Measurements from ENCODE around the gene RANGAP1. TPM values are rescaled to one million over a fixed set of nuclear protein-coding genes. Genes with fewer than 3 reads are reported as not detected.

The RANGAP1 gene
- total and polyA plus RNA-seq, 2 of the 13 experiments (the other 11 are each of a cell fraction or from before 2014, with no cell fraction given) = 51.8 to 83.9 TPM

DNA sequence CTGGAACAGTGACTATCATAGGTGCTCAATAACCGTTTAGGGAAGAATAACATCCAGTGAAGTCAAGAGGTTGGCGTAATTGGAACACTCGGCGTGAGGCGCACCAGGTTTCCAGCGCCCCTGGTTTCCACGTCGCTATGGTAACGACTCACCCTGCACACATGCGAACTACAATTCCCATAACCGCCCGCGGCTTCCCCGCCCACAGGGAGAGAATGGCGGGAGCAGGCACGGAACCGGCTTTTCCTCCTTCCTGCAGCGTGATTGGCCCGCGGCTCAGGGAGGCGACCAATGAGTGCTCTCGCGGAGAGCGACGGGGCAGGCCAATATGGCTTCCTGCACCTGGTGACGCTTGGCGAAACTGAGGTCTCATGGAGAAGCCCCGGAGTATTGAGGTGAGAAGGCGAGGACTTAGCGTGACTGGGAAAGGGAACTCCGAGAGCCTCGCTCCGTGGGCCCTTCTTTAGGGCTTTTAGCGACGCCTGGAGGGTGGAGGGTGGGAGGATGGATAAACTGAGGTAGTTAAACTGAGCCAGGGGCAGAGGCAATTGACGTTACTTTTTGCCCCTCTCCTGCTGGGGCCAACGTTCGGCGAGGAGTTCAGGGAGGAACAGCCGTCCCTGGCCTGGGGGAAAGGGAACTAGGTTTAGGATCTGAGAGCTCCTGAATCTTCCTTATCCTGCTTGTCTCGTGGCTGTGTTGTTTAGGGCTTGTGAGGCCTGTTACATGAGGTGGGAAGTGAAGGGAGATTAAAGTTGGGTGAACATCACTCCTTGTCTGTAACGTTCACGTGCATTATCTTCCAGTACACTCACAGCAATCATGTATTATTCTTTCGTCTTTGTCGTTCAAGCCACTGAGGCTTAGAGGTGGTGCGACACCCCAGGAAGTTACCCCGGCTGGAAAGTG is 80.7 kb downstream of the RANGAP1 start, which contains the start of gene L3MBTL2 (continued):
- TF ChIP-seq, protein P1, sequence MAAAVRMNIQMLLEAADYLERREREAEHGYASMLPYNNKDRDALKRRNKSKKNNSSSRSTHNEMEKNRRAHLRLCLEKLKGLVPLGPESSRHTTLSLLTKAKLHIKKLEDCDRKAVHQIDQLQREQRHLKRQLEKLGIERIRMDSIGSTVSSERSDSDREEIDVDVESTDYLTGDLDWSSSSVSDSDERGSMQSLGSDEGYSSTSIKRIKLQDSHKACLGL (CRISPR knock-in tag; IDR thresholded peaks at IDR 0.05) = peak; percentile 83
- TF ChIP-seq ZNF251 (CRISPR knock-in tag; IDR thresholded peaks at IDR 0.05) = no peak
- no peak for TF ChIP-seq ZFP36L2 (CRISPR knock-in tag; IDR thresholded peaks at IDR 0.05)
- TF ChIP-seq HIC2 (CRISPR knock-in tag; IDR thresholded peaks at IDR 0.05; ENCODE audit: low read depth) = no peak
- peak; percentile 58; the same call in 1 of the 2 replicates for TF ChIP-seq ZNF788 (CRISPR knock-in tag; IDR thresholded peaks at IDR 0.05; ENCODE audit: borderline replicate concordance)
- 0 out of 2 replicates have a peak, but pooled peaks have one; percentile 1 for TF ChIP-seq CTCF (CRISPR knock-in tag; IDR thresholded peaks at IDR 0.05)
- peak; percentile 92 for TF ChIP-seq GABPB1 (CRISPR knock-in tag; IDR thresholded peaks at IDR 0.05)
- no peak for TF ChIP-seq ESRRA (CRISPR knock-in tag; IDR thresholded peaks at IDR 0.05; ENCODE audit: low read depth)
- TF ChIP-seq RARG (CRISPR knock-in tag; IDR thresholded peaks at IDR 0.05; ENCODE audit: low read depth) = no peak
- TF ChIP-seq NFKB2 (CRISPR knock-in tag; IDR thresholded peaks at IDR 0.05; ENCODE audit: borderline replicate concordance) = no peak; the same call in 1 of the 2 replicates
- no peak for TF ChIP-seq IKZF1 (IDR thresholded peaks at IDR 0.05)
- TF ChIP-seq, protein P2, sequence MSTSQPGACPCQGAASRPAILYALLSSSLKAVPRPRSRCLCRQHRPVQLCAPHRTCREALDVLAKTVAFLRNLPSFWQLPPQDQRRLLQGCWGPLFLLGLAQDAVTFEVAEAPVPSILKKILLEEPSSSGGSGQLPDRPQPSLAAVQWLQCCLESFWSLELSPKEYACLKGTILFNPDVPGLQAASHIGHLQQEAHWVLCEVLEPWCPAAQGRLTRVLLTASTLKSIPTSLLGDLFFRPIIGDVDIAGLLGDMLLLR (CRISPR knock-in tag; IDR thresholded peaks at IDR 0.05) = 0 out of 2 replicates have a peak, but pooled peaks have one; percentile 45
- peak; percentile 95 for TF ChIP-seq RFX3 (CRISPR knock-in tag; IDR thresholded peaks at IDR 0.05)
- 0 out of 2 replicates have a peak, but pooled peaks have one; percentile 27 for TF ChIP-seq ZFP1 (CRISPR knock-in tag; IDR thresholded peaks at IDR 0.05)
- no peak for TF ChIP-seq ZNF496 (CRISPR knock-in tag; IDR thresholded peaks at IDR 0.05; ENCODE audit: insufficient replicate concordance)
- TF ChIP-seq KDM5B (CRISPR knock-in tag; IDR thresholded peaks at IDR 0.05; ENCODE audit: borderline replicate concordance) = peak; percentile 76; the same call in 1 of the 2 replicates
- no peak for TF ChIP-seq ZNF567 (CRISPR knock-in tag; IDR thresholded peaks at IDR 0.05; ENCODE audit: borderline replicate concordance)
- no peak for TF ChIP-seq ATF5 (CRISPR knock-in tag; IDR thresholded peaks at IDR 0.05; ENCODE audit: low read depth)
- no peak for TF ChIP-seq ZNF460 (CRISPR knock-in tag; IDR thresholded peaks at IDR 0.05; ENCODE audit: borderline replicate concordance)
- TF ChIP-seq TCF7L2 (IDR thresholded peaks at IDR 0.05; ENCODE audit: low read depth, low read length) = no peak
- no peak for TF ChIP-seq ZNF331 (CRISPR knock-in tag; IDR thresholded peaks at IDR 0.05)
- peak; percentile 62; the same call in 1 of the 2 replicates for TF ChIP-seq MYC (CRISPR knock-in tag; IDR thresholded peaks at IDR 0.05; ENCODE audit: borderline replicate concordance)
- TF ChIP-seq RORA (CRISPR knock-in tag; IDR thresholded peaks at IDR 0.05) = no peak
- TF ChIP-seq KDM2A (CRISPR knock-in tag; IDR thresholded peaks at IDR 0.05; ENCODE audit: borderline replicate concordance, low read depth) = peak; percentile 75; the same call in 1 of the 2 replicates
